ENCODE data around the gene ARL14EP. TPM values are rescaled to one million over a fixed set of nuclear protein-coding genes. Genes with fewer than 3 reads are reported as not detected.

Gene ARL14EP
- total RNA-seq, 4 donors from 2014 or later = 10.8 to 17.2 (median 14.6) TPM

DNA sequence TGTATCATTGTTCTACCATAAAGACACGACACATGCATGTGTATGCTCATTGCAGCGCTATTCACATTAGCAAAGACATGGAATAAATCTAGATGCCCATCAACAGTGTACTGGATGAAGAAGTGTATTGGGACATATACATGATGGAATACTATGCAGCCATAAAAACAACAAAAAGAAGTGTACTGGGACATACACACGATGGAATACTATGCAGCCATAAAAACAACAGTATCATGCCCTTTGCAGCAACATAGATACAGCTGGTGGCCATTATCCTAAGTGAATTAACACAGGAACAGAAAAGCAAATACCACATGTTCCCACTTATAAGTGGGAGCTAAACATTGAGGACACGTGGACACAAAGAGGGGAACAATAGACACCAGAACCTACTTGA is 22.7 kb downstream of the ARL14EP start:
- WGBS, 2 donors = 85 to 91% methylated on average over 4 of the region's 4 CpGs
- intact Hi-C loops (cut with DNase I; ENCODE audit: low total_unique reads) = loop anchor here (10.0 kb wide), 1 partner anchor 569 kb away; no protein-coding TSS in a partner anchor
- no peak for TF ChIP-seq POLR2A (IDR thresholded peaks at IDR 0.05)
- TF ChIP-seq, protein P1, sequence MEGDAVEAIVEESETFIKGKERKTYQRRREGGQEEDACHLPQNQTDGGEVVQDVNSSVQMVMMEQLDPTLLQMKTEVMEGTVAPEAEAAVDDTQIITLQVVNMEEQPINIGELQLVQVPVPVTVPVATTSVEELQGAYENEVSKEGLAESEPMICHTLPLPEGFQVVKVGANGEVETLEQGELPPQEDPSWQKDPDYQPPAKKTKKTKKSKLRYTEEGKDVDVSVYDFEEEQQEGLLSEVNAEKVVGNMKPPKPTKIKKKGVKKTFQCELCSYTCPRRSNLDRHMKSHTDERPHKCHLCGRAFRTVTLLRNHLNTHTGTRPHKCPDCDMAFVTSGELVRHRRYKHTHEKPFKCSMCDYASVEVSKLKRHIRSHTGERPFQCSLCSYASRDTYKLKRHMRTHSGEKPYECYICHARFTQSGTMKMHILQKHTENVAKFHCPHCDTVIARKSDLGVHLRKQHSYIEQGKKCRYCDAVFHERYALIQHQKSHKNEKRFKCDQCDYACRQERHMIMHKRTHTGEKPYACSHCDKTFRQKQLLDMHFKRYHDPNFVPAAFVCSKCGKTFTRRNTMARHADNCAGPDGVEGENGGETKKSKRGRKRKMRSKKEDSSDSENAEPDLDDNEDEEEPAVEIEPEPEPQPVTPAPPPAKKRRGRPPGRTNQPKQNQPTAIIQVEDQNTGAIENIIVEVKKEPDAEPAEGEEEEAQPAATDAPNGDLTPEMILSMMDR (IDR thresholded peaks at IDR 0.05) = no peak
- H3K4me3 ChIP-seq (ENCODE audit: low read depth, poor library complexity, severe bottlenecking) = no peak overlapping the region
- no peak for DNase-seq (ENCODE audit: low spot score in 2 of 2)

DNA sequence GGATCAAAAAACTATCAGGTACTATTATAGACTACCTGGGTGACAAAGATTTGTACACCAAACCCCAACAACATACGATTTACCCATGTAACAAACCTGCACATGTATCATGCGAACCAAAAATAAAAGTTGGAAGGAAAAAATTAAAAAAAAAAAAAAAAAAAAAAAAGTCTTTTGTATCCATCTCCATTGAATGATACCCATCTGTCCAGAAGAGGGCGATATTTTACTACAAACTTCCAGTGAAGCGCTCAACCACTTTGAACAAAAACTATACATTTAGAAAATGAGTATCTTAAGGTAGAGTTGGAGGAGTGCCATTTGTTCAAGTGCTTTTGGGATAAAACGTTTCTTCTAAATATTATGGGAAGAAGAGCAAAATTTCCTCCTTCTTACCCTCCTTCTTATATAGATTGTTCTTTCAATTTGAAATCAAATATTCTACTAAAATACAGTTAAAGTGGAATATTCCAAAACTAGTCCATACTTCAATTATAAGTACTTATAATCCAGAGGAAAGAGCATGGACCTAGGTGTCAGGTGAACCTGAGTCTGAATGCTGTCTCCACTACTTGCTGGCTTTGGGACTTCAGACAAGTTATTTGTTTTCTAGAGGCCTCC is 23.3 kb downstream of the ARL14EP start:
- TF ChIP-seq POLR2A (IDR thresholded peaks at IDR 0.05) = no peak
- TF ChIP-seq, protein P1 (IDR thresholded peaks at IDR 0.05) = no peak
- WGBS, 2 donors = 2 to 8% methylated on average over 5 of the region's 5 CpGs
- no peak for DNase-seq (ENCODE audit: low spot score in 2 of 2)
- intact Hi-C loops (cut with DNase I; ENCODE audit: low total_unique reads) = loop anchor here (10.0 kb wide), 1 partner anchor 569 kb away; no protein-coding TSS in a partner anchor
- H3K4me3 ChIP-seq (ENCODE audit: low read depth, poor library complexity, severe bottlenecking) = no peak overlapping the region

DNA sequence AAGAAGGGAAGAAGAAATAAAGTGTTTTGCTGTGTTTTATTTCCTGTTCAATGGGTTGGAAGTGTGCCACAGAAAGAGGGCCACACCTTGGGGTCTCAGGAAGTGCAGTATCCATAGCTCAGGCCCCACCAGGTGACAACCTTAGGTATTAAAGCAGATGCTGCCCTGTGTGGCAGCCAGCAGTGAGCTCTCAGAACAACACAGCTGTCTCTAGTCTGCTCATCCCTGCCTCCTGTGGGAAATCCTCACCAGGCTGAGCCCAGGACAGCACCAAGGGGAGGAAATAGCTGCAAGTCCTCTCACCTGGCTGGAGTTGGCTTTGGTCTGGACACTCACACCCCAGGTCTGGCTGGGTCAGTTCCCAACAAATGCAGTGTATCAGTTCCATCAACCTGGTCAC is 25.1 kb downstream of the ARL14EP start:
- no peak for DNase-seq (ENCODE audit: low spot score in 2 of 2)
- TF ChIP-seq, protein P1 (IDR thresholded peaks at IDR 0.05) = no peak
- no peak for TF ChIP-seq POLR2A (IDR thresholded peaks at IDR 0.05)
- intact Hi-C loops (cut with DNase I; ENCODE audit: low total_unique reads) = loop anchor here (10.0 kb wide), 1 partner anchor 567 kb away; no protein-coding TSS in a partner anchor
- no peak overlapping the region for H3K4me3 ChIP-seq (ENCODE audit: low read depth, poor library complexity, severe bottlenecking)

DNA sequence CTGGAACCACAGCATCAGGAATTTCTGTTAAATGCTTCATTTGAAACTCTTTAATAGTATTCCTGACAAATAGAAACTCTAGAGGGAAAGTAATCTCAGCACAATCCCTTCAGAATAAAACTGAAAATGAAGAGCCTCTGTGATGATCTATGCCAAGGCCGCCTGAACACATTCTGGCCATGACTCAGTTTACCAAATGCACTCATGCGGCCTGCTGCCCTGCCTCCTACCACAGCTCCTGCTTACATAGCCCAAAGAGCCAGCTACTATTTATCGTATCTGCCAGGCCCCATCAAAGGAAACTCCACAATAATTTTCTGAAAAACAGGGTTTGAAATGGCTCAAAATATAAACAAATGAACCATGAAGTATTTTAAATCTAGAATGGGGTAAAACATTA is 27.0 kb downstream of the ARL14EP start:
- no peak for DNase-seq (ENCODE audit: low spot score in 2 of 2)
- TF ChIP-seq, protein P1 (IDR thresholded peaks at IDR 0.05) = no peak
- no peak for TF ChIP-seq POLR2A (IDR thresholded peaks at IDR 0.05)
- 96 to 98% methylated on average over 3 of the region's 3 CpGs for WGBS, 2 donors
- no peak overlapping the region for H3K4me3 ChIP-seq (ENCODE audit: low read depth, poor library complexity, severe bottlenecking)
- intact Hi-C loops (cut with DNase I; ENCODE audit: low total_unique reads) = loop anchor here (10.0 kb wide), 1 partner anchor 565 kb away; no protein-coding TSS in a partner anchor

DNA sequence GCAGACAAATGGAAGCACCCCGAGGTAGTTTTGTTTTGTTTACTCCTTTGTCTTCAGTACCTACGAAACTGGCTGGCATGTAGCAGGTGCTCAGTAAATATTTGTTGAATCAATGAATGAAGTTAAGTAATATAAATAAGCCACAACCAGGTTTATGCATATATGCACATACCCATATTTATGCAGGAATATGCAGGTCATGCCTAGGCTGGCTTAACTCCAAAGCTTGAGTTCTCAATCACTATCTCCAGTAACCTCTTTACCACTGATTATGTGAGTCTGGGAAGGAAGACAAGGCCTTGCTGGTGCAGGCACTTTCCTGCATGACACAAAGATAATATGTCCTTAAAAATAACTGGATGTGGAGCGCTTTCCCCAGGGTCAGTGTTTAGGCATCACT is 27.5 kb downstream of the ARL14EP start:
- TF ChIP-seq POLR2A (IDR thresholded peaks at IDR 0.05) = no peak
- TF ChIP-seq, protein P1 (IDR thresholded peaks at IDR 0.05) = no peak
- intact Hi-C loops (cut with DNase I; ENCODE audit: low total_unique reads) = no loop called here
- H3K4me3 ChIP-seq (ENCODE audit: low read depth, poor library complexity, severe bottlenecking) = no peak overlapping the region
- DNase-seq (ENCODE audit: low spot score in 2 of 2) = no peak
- WGBS, 2 donors = 79 to 80% methylated on average over 3 of the region's 3 CpGs

DNA sequence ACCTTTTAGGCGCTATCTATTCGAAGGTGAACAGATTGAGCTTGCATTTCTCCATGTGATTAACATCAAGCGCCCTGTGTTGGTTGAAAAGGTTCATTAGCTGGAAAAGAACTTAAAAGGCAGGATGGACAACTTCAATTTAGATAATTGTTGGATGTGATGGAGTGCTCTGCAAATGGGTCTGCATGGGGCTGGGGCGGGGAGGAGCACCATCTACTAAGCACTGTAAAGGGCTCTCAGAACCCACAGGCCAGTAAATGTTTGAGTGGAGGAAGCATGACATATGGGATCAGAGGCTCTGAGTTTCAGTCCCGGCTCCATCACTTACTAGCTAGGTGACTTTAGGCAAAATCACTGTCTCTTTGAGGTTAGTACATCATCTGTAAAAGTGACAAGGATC is 28.2 kb downstream of the ARL14EP start:
- H3K4me3 ChIP-seq (ENCODE audit: low read depth, poor library complexity, severe bottlenecking) = no peak overlapping the region
- TF ChIP-seq POLR2A (IDR thresholded peaks at IDR 0.05) = no peak
- TF ChIP-seq, protein P1 (IDR thresholded peaks at IDR 0.05) = no peak
- intact Hi-C loops (cut with DNase I; ENCODE audit: low total_unique reads) = no loop called here
- DNase-seq (ENCODE audit: low spot score in 2 of 2) = no peak
- WGBS, 2 donors = 92 to 97% methylated on average over 5 of the region's 5 CpGs
